Heart right ventricle (tissue), 16 donors: Measurements from ENCODE around the gene KLC1. TPM values are rescaled to one million over a fixed set of nuclear protein-coding genes. Genes with fewer than 3 reads are reported as not detected.
A peak's percentile ranks its signal among the peaks of the same experiment; 100 is the strongest.
"Not testable (repeated sequence)": the region's sequence is repeated elsewhere in the genome, so short reads cannot be mapped to it uniquely, and the experiment has no call there.

Source experiments
- ATAC-seq, 8 donors: fragments of 200-7000 bp; cut with Tn5 transposase; one replicate each; pipeline ENCODE4 v1.9.1; 2020; ENCODE audit warnings: mild to moderate bottlenecking in 8 of 8, moderate library complexity in 8 of 8, moderate number of reproducible peaks in 1 of 8
- DNase-seq, 2 donors: peaks; one replicate each; pipeline ENCODE4 v3.0.0-alpha.2; 2020
- H3K27ac ChIP-seq, 10 donors: fragments of 200-600 bp; sonication (generic) in 2 of 10; one replicate each; pipeline versions ENCODE4 v1.5.0 to v1.8.0; 2020 to 2022; ENCODE audit warnings: mild to moderate bottlenecking in 3 of 10
- H3K27me3 ChIP-seq, 7 donors: fragments of 200-600 bp; one replicate each; pipeline ENCODE4 v1.8.0; 2021 to 2022; ENCODE audit warnings: mild to moderate bottlenecking in 2 of 7
- H3K36me3 ChIP-seq, 9 donors: fragments of 200-600 bp; sonication (generic) in 1 of 9; one replicate each; pipeline versions ENCODE4 v1.5.0 to v1.8.0; 2020 to 2022; ENCODE audit warnings: mild to moderate bottlenecking in 2 of 9
- H3K4me1 ChIP-seq, 9 donors: fragments of 200-600 bp; sonication (generic) in 1 of 9; one replicate each; pipeline versions ENCODE4 v1.5.0 to v1.8.0; 2020 to 2022; ENCODE audit warnings: mild to moderate bottlenecking in 4 of 9
- H3K4me3 ChIP-seq, 10 donors: fragments of 200-600 bp; sonication (generic) in 2 of 10; one replicate each; pipeline versions ENCODE4 v1.5.0 to v1.8.0; 2020 to 2022; ENCODE audit warnings: mild to moderate bottlenecking in 7 of 10, moderate library complexity in 2 of 10
- H3K9me3 ChIP-seq, 11 donors: fragments of 200-600 bp in 10 of 11; sonication (generic) in 2 of 11; one replicate each; pipeline versions ENCODE4 v1.5.0 to v1.8.0; 2013 to 2022; ENCODE audit warnings: mild to moderate bottlenecking in 2 of 11, control low read depth in 1 of 11, moderate library complexity in 1 of 11
- WGBS, 2 donors: extraction: QIAGEN DNeasy Blood & Tissue Kit; methylation state at CpG; one replicate each; pipeline ENCODE4 v1.1.7; 2013; ENCODE audit warnings: inconsistent platforms in 1 of 2; 5-methylcytosine and 5-hydroxymethylcytosine counted together
- intact Hi-C, 10 donors: fragments of 100-400 bp; cut with DNase I; formaldehyde crosslinking; loops; one replicate each; pipeline versions ENCODE4 v1.11.1 to v1.14.2; 2022
- polyA plus RNA-seq, 2 donors: library from polyadenylated mRNA; stranded (reverse); fragments of 200-250 nt; gene quantifications; one replicate each; pipeline ENCODE4 v1.2.3, GENCODE V29; 2013
- total RNA-seq, 10 donors: library from RNA; stranded (reverse); fragmentation: NEBNext Ultra II Directional in 3 of 10; extraction: Animal tissue kit (Norgen Biotek cat#: 25700) in 3 of 10; gene quantifications; one replicate each; pipeline versions ENCODE4 v1.2.1 to v1.2.4, GENCODE V29; 2021 to 2023
- TF ChIP-seq, protein P1 (sequence below), 9 donors: fragments of 200-600 bp; sonication (generic) in 2 of 9; IDR thresholded peaks; one replicate each; pipeline versions ENCODE4 v1.5.0 to v1.8.0; 2021 to 2022; ENCODE audit warnings: antibody characterized with exemption in 9 of 9, mild to moderate bottlenecking in 5 of 9, moderate library complexity in 1 of 9
- donor health status: Arrhythmogenic right ventricular cardiomyopathy.
- donor health status: ischemic (EF 13 %, LVEDD 7.1; RV severe dilation, severe dysfunction).
- donor health status: healthy with polysubstance abuse.
- donor health status: DM: no; HTN: yes; CAD: no.
- donor health status: DM: no; HTN: no; CAD: no.
- donor health status: ischemic (EF 25% LVEDD 6.9; RV normal size, moderate dysfunction).
- donor health status: ischemic (EF 25% LVEDD 5.7; RV mildly dilated, moderate dysfunction).
- donor health status: healthy.
- donor health status: DM: yes; HTN: yes; CAD: no.
- donor health status: Ischemic cardiomyopathy.
- donor health status: ischemic (EF 35%, LVEDD 5.7; RV mildly dilated, moderate dysfunction).
- donor health status: nonischemic (EF 11% LVEDD 7.7; RV severe dilation, severe dysfunction).
- donor health status: DM: yes; HTN: yes; CAD: no.
- donor health status: PGD.
- donor health status: ischemic (EF 29% LVEDD 5.4; RV normal size, mild dysfunction).
- donor health status: nonischemic (EF 23%, LVEDD 6.1; RV moderate dilation, normal function).

The KLC1 gene
- total and polyA plus RNA-seq, 12 donors: 123 to 220 (median 151) TPM

DNA sequence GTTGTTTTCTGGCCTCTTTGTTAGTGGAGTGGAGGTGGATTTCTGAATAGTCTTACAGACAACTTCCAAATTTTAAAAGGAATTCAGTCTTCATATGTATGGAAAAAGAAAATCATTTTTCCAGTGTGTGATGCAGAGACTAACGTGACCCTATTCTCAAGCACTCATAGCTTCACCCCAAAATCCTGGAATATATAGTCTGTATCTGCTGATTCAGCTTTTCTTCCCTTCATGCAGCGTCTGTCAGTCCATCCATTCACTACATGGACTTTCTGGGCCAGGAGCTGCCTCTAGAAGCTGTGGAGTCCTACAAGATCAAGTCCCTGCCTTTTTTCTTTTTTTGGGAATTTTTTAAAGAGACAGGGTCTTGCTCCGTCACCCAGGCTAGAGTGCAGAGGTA is 23.8 kb downstream of the KLC1 start:
- Histone ChIP-seq H3K27me3 (no peaks in the 10 kb centered on the region), H3K36me3 (peaks cover 0 to 62% (median 29%) of the 10 kb centered on the region in 9 donors), H3K9me3 (no peaks in the 10 kb centered on the region), H3K4me1 (peaks cover 14 to 74% (median 52%) of the 10 kb centered on the region in 9 donors), H3K4me3 (no peak overlapping the region), H3K27ac (peak overlapping the region in 8 of 10 donors; percentile 3 to 75 (median 38))
- intact Hi-C loops: no loop called here
- TF ChIP-seq, protein P1, sequence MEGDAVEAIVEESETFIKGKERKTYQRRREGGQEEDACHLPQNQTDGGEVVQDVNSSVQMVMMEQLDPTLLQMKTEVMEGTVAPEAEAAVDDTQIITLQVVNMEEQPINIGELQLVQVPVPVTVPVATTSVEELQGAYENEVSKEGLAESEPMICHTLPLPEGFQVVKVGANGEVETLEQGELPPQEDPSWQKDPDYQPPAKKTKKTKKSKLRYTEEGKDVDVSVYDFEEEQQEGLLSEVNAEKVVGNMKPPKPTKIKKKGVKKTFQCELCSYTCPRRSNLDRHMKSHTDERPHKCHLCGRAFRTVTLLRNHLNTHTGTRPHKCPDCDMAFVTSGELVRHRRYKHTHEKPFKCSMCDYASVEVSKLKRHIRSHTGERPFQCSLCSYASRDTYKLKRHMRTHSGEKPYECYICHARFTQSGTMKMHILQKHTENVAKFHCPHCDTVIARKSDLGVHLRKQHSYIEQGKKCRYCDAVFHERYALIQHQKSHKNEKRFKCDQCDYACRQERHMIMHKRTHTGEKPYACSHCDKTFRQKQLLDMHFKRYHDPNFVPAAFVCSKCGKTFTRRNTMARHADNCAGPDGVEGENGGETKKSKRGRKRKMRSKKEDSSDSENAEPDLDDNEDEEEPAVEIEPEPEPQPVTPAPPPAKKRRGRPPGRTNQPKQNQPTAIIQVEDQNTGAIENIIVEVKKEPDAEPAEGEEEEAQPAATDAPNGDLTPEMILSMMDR (IDR thresholded peaks at IDR 0.05): no peak
- 75 to 78% methylated on average over 3 of the region's 3 CpGs for WGBS, 2 donors
- ATAC-seq (peak in 1 of 8 donors; percentile 10), DNase-seq (no peak)

DNA sequence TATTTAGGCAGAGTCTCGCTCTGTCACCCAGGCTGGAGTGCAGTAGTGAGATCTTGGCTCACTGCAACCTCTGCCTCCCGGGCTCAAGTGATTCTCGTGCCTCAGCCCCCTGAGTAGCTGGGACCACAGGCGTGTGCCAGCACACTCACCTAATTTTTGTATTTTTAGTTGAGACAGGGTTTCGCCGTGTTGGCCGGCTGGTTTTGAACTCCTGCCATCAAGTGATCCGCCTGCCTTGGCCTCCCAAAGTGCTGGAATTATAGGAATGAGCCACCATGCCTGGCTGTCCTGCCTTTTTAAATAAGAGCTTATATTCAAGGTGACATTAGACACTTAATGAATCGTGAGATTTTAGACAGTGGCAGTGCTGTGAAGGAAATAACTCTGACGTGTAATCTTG is 24.3 kb downstream of the KLC1 start:
- H3K36me3 ChIP-seq: peaks cover 0 to 66% (median 31%) of the 10 kb centered on the region in 9 donors
- WGBS, 2 donors: 29 to 30% methylated on average over 10 of the region's 10 CpGs
- H3K9me3 ChIP-seq, DNase-seq, H3K27me3 ChIP-seq, intact Hi-C loops: not testable (repeated sequence)
- peak overlapping the region in 1 of 10 donors; percentile 6 for H3K4me3 ChIP-seq
- peaks cover 14 to 78% (median 53%) of the 10 kb centered on the region in 9 donors for H3K4me1 ChIP-seq
- H3K27ac ChIP-seq: peak overlapping the region in 9 of 10 donors; percentile 3 to 75 (median 39)
- ATAC-seq: peak in 5 of 8 donors; percentile 12 to 26 (median 20)

DNA sequence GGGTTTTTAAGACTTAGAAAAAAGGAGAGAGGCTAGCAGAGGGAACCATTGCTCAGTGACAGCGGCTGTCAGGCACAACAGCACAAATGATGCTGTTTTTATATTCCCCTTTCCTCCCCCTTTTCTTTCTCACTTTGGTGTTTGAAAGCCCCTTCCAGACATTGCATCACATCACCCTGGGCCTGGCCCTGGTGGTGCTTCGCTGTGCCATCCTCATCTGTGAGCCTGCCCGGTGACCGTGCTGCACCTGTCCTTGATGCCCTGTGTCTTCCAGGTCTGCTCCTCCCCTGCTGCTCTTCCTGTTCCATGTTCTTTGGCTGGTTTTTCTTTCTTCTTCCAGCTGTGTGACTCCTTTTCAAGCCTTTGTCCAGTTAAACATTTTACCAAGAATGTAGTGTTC is 24.8 kb downstream of the KLC1 start:
- no peaks in the 10 kb centered on the region for H3K27me3 ChIP-seq
- no peak overlapping the region for H3K4me3 ChIP-seq
- H3K27ac ChIP-seq: peak overlapping the region in 9 of 10 donors; percentile 3 to 75 (median 39)
- DNase-seq: no peak
- intact Hi-C loops: no loop called here
- H3K36me3 ChIP-seq: peaks cover 0 to 67% (median 34%) of the 10 kb centered on the region in 9 donors
- H3K9me3 ChIP-seq: no peaks in the 10 kb centered on the region
- TF ChIP-seq, protein P1 (IDR thresholded peaks at IDR 0.05): no peak
- 52 to 61% methylated on average over 4 of the region's 4 CpGs for WGBS, 2 donors
- ATAC-seq: peak in 2 of 8 donors; percentile 33 to 50
- peaks cover 14 to 78% (median 53%) of the 10 kb centered on the region in 9 donors for H3K4me1 ChIP-seq

DNA sequence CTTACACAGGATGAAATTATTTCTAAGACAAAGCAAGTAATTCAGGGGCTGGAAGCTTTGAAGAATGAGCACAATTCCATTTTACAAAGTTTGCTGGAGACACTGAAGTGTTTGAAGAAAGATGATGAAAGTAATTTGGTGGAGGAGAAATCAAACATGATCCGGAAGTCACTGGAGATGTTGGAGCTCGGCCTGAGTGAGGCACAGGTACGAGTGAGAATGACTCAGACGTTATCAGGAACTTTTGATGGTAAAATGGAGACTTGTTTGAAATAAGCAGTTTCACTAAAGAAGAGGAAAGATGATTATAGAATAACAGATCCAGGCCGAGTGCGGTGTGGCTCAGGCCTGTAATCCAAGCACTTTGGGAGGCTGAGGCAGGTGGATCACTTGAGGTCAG is 25.6 kb downstream of the KLC1 start:
- WGBS, 2 donors: 74 to 80% methylated on average over 6 of the region's 6 CpGs

More for the DNA sequence above, 25.6 kb downstream of the KLC1 start:
- no peak overlapping the region for H3K27ac ChIP-seq
- ATAC-seq: no peak
- H3K27me3 ChIP-seq: no peaks in the 10 kb centered on the region
- intact Hi-C loops: no loop called here
- H3K9me3 ChIP-seq: no peaks in the 10 kb centered on the region
- no peak for DNase-seq
- no peak overlapping the region for H3K4me3 ChIP-seq
- TF ChIP-seq, protein P1 (IDR thresholded peaks at IDR 0.05): no peak
- H3K4me1 ChIP-seq: peaks cover 14 to 78% (median 53%) of the 10 kb centered on the region in 9 donors
- H3K36me3 ChIP-seq: peaks cover 3 to 75% (median 42%) of the 10 kb centered on the region in 9 donors
